HL-60 (cell line): ENCODE data around the gene SPAG9.

Experiments used
- GABPA ChIP-seq: IDR thresholded peaks from 2 replicates; pipeline ENCODE4 v1.6.1; 2012; ENCODE audit warnings: low read depth
- TF ChIP-seq, protein P1 (sequence below): IDR thresholded peaks from one replicate; pipeline ENCODE4 v1.5.1; 2011; ENCODE audit warnings: low read length, control low read depth, inconsistent platforms; ENCODE audit not compliant: insufficient read depth

DNA sequence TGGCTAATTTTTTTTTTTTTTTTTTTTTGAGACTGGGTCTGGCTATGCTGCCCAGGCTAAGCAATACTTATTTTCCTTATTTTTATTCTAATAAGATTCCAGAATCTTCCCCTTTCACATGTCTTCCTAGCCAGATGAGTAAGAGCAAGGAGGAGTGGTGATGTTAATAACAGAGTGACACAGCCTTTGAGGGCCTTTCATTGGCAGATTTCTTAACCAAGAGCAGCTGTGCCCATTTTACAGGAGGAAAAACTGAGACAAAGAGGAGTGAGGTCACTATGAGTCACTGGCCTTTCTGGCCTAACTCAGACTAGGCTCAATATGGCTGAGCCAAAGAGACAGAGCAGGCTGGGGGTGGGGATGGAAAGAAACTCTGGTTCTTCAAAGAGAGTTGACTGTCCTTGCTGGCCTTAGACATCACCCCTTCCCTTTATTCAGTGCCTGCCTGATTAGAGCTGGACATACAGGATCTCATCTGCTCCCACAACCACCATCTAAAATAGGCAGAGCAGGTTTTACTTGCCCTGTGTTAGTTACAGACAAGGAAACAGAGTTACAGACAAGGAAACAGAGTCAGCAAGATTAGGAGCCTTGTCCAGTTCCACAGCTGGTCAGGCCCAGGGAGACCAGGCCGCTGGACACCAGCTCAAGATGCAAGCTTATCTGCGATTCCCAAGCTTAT is 204.5 kb downstream of the SPAG9 start:
- TF ChIP-seq, protein P1, sequence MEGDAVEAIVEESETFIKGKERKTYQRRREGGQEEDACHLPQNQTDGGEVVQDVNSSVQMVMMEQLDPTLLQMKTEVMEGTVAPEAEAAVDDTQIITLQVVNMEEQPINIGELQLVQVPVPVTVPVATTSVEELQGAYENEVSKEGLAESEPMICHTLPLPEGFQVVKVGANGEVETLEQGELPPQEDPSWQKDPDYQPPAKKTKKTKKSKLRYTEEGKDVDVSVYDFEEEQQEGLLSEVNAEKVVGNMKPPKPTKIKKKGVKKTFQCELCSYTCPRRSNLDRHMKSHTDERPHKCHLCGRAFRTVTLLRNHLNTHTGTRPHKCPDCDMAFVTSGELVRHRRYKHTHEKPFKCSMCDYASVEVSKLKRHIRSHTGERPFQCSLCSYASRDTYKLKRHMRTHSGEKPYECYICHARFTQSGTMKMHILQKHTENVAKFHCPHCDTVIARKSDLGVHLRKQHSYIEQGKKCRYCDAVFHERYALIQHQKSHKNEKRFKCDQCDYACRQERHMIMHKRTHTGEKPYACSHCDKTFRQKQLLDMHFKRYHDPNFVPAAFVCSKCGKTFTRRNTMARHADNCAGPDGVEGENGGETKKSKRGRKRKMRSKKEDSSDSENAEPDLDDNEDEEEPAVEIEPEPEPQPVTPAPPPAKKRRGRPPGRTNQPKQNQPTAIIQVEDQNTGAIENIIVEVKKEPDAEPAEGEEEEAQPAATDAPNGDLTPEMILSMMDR = no peak
- TF ChIP-seq GABPA = no peak
